Epithelial cell of proximal tubule (primary cell): ENCODE measurements around the gene SMCO3. TPM values are rescaled to one million over a fixed set of nuclear protein-coding genes. Genes with fewer than 3 reads are reported as not detected.

Experiments
- DNase-seq: peaks from one replicate; pipeline ENCODE4 v3.0.0-alpha.2; 2011; ENCODE audit warnings: low read depth
- H3K4me3 ChIP-seq: 2 replicates; pipeline ENCODE4 v1.5.1; 2011; ENCODE audit warnings: low read depth, mild to moderate bottlenecking, low read length
- total RNA-seq: library from RNA; depleted of rRNA; stranded (reverse); fragments of >200 nt; gene quantifications from 2 replicates; pipeline ENCODE4 v1.2.3, GENCODE V29; 2015
- TF ChIP-seq, protein P1 (sequence below): conservative IDR thresholded peaks from 2 replicates; pipeline ENCODE4 v1.5.1; 2012; ENCODE audit warnings: low read depth, mild to moderate bottlenecking, low read length

The SMCO3 gene
- total RNA-seq, 1 donor from 2014 or later: not detected

DNA sequence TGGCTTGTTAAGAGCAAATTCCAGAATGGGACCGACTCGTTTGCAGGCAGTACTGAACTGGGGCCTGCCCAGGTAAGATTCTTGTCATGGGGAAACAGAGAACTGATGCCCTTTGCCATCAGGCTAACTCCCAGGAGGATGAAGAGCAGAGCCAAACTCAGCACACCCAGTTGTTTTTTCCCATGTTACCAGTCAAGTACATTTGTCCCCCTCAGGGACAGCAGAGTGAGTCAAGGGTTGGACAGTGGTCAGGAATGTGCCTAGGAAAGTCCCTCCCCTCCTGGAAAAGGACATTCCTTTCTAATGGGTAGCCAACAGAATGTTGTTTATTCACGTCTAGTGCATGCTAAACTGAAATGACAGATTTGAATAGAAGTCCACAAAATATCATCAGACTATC lies 27.8 kb upstream of the SMCO3 start:
- TF ChIP-seq, protein P1, sequence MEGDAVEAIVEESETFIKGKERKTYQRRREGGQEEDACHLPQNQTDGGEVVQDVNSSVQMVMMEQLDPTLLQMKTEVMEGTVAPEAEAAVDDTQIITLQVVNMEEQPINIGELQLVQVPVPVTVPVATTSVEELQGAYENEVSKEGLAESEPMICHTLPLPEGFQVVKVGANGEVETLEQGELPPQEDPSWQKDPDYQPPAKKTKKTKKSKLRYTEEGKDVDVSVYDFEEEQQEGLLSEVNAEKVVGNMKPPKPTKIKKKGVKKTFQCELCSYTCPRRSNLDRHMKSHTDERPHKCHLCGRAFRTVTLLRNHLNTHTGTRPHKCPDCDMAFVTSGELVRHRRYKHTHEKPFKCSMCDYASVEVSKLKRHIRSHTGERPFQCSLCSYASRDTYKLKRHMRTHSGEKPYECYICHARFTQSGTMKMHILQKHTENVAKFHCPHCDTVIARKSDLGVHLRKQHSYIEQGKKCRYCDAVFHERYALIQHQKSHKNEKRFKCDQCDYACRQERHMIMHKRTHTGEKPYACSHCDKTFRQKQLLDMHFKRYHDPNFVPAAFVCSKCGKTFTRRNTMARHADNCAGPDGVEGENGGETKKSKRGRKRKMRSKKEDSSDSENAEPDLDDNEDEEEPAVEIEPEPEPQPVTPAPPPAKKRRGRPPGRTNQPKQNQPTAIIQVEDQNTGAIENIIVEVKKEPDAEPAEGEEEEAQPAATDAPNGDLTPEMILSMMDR: no peak
- peak; percentile 77 for DNase-seq
- H3K4me3 ChIP-seq: no peak overlapping the region

DNA sequence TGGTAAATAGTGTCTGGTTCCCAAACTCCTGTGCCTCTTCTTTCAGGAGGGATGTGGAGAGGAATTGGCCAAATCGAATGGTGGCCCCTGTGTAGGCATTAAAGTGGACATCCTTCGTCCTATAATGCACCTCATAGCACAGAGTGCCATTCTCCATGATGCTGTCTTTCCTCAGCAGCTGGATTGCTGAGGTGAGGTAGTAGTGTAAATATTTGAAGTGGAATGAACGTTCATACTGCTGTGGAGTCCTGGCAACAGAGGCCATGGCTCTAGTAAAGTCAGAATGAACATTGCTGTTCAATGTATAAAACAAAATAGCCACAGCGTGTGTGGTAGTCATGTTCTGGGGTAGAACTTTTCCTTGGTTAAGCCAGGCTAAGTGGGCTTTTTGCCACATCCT lies 26.6 kb upstream of the SMCO3 start:
- no peak overlapping the region for H3K4me3 ChIP-seq
- DNase-seq: no peak
- TF ChIP-seq, protein P1: no peak

DNA sequence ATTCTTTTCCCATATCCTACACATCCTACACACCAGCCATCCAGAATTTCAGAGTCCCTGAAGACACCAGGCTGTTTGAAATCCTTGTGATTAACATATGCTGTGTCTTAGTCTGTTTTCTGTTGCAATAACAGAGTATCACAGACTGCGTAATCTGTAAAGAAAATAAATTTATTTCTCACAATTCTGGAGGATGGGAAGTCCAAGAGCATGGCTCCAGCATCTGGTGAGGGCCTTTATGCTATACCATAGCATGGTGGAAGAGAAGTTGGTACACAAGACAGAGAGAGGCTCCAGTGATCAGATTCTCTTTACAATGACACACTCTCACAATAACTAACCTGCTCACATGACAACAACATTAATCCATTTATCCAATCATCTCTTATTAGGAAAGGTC lies 25.3 kb upstream of the SMCO3 start:
- no peak overlapping the region for H3K4me3 ChIP-seq
- no peak for DNase-seq
- TF ChIP-seq, protein P1: no peak

DNA sequence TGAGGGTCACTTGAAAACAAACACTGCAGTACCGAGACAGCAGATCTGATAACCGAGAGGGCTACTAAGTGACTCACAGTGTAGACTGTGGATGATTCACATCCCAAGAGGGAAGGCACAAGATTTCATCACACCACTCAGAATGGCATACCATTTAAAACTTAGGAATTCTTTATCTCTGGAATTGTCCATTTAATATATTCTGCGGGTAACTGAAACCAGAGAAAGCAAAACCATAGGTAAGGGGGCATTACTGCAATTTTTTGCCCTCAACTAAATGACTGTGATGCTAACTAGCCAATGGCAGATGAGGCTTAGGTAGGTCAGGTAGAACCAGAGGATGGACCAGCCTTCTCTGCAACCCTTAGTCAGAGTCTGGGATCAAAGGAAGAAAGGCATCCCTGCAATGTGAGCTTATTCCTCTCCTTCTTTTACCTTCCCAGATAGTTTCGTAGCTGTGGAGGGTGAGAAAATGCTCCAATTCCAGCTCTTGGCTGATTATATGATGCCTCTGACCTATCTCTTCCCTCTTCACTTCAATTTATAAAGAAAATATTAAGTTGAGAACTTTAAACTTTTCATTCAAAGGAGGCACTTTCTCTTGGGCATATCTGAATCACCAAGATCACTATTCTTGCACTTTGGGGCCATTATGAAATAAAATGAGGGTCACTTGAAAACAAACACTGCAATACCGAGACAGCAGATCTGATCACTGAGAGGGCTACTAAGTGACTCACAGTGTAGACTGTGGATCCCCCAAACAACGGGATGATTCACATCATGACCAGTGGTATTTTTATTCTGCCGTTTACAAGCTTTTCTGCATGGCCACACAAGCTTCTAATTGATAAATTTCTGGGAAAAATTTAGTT lies 22.6 kb upstream of the SMCO3 start:
- peak; percentile 88 for DNase-seq
- TF ChIP-seq, protein P1: no peak
- no peak overlapping the region for H3K4me3 ChIP-seq

DNA sequence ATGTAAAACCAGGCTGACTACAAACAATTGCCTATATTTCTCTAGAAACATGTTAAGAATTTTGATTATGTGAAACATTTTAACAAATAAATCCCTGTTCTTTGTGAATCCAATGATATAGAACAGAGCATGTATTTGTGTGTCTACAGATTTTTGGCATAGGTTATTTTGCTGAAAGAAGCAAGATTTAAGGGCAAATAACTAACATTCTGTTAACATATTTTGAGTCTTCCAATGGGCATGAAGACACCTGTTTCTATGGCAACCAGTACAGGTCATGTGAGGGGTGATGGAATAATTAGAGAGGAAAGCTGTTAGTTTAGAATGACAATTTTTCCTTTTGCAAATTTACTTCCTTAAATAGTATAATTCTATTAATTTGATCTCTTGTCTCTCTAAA lies 20.5 kb upstream of the SMCO3 start:
- TF ChIP-seq, protein P1: no peak
- H3K4me3 ChIP-seq: no peak overlapping the region
- DNase-seq: no peak

DNA sequence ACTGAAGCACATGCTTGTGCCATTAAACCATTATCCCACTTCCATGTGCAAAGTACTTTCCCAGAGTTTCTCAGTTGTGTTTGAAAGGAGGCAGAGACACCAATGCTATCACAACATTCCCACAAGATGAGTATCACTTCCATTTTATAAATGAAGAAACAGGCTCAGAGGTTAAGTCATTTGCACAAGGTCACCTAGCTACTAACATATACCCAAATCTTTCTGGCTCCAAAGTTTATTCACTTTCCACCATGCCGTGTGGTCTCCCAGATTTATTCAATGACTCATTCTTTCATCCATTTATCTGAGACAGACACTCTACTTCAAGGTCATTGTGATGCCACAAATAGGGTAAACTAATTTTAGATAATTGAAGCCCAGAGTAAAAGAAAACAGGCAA lies 20.0 kb upstream of the SMCO3 start:
- TF ChIP-seq, protein P1: no peak
- H3K4me3 ChIP-seq: no peak overlapping the region
- no peak for DNase-seq

DNA sequence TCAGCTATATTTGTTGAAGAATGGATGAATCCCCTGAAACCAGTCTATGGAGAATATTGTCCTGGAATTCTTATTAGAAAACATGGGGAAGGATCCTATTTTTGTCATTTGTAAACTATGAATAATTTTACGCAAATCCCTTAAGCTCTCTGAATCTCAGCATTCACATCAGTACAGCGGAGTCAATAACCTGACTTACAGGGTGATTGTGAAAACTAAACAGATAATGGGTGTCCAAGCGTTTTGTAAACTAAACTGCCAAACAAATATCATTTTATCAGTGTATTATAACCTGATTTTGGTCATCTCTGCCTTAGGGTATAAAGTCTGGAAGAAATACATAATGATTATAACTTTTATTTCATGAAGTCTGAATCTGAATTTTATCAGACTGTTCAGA lies 19.4 kb upstream of the SMCO3 start:
- DNase-seq: no peak
- TF ChIP-seq, protein P1: no peak
- H3K4me3 ChIP-seq: no peak overlapping the region
